Endodermal cell (in vitro differentiated cells): ENCODE measurements around the gene S1PR1. TPM values are rescaled to one million over a fixed set of nuclear protein-coding genes. Genes with fewer than 3 reads are reported as not detected.

Experiments
- DNase-seq: peaks from one replicate; pipeline ENCODE4 v3.0.0-alpha.2; 2017
- H3K27ac ChIP-seq: 2 replicates; pipeline ENCODE4 v1.5.1; 2013; ENCODE audit warnings: mild to moderate bottlenecking, low read depth, low read length, moderate library complexity
- H3K27me3 ChIP-seq: 2 replicates; pipeline ENCODE4 v1.6.1; 2013; ENCODE audit warnings: mild to moderate bottlenecking, low read length, moderate library complexity; ENCODE audit not compliant: insufficient read depth, control insufficient read depth, poor library complexity, severe bottlenecking
- H3K36me3 ChIP-seq: 2 replicates; pipeline ENCODE4 v1.7.0; 2013; ENCODE audit warnings: mild to moderate bottlenecking, low read length, moderate library complexity; ENCODE audit not compliant: control insufficient read depth, insufficient read depth
- H3K4me1 ChIP-seq: one replicate; pipeline ENCODE4 v1.7.0; 2013; ENCODE audit warnings: low read length; ENCODE audit not compliant: control insufficient read depth, insufficient read depth
- H3K4me3 ChIP-seq: 2 replicates; pipeline ENCODE4 v1.5.1; 2013; ENCODE audit warnings: mild to moderate bottlenecking, low read length, moderate library complexity
- H3K9ac ChIP-seq: 2 replicates; pipeline ENCODE4 v1.6.1; 2013; ENCODE audit warnings: mild to moderate bottlenecking, low read length, moderate library complexity; ENCODE audit not compliant: poor library complexity, severe bottlenecking; ENCODE audit errors: extremely low read depth
- H3K9me3 ChIP-seq: 2 replicates; pipeline ENCODE4 v1.6.1; 2013; ENCODE audit warnings: mild to moderate bottlenecking, low read length, moderate library complexity; ENCODE audit not compliant: control insufficient read depth
- H3K27ac Mint-ChIP-seq: 2 replicates; pipeline ENCODE4 v1.8.0; 2020; ENCODE audit warnings: mixed read lengths
- H3K27me3 Mint-ChIP-seq: 2 replicates; pipeline ENCODE4 v1.8.0; 2021; ENCODE audit warnings: mild to moderate bottlenecking, mixed read lengths; ENCODE audit not compliant: insufficient read depth
- H3K36me3 Mint-ChIP-seq: 2 replicates; pipeline ENCODE4 v1.8.0; 2020; ENCODE audit warnings: low read depth, mixed read lengths
- H3K4me1 Mint-ChIP-seq: 2 replicates; pipeline ENCODE4 v1.8.0; 2020; ENCODE audit warnings: mixed read lengths
- H3K4me3 Mint-ChIP-seq: 2 replicates; pipeline ENCODE4 v1.8.0; 2020; ENCODE audit warnings: mild to moderate bottlenecking, moderate library complexity, mixed read lengths
- H3K9me3 Mint-ChIP-seq: 2 replicates; pipeline ENCODE4 v1.8.0; 2020; ENCODE audit warnings: mild to moderate bottlenecking, mixed read lengths
- WGBS, 2 experiments: methylation state at CpG; one replicate each; pipeline versions ENCODE4 v1.1.5 to v1.1.7; 2013; ENCODE audit warnings: missing lambda C conversion rate in 2 of 2, mixed read lengths in 1 of 2; ENCODE audit not compliant: insufficient coverage in 1 of 2, insufficient read length in 1 of 2; 5-methylcytosine and 5-hydroxymethylcytosine counted together
- total RNA-seq, 2 donors: library from RNA; stranded (reverse); fragmentation: NEBNext Ultra II Directional in 1 of 2; extraction: Animal tissue kit (Norgen Biotek cat#: 25700) in 1 of 2; gene quantifications; 2 replicates in 1 of 2; 3 replicates in 1 of 2; pipeline ENCODE4 v1.2.1, GENCODE V29; 2021
- TF ChIP-seq, protein P1 (sequence below): fragments of 200-600 bp; sonication (generic); conservative IDR thresholded peaks from 2 replicates; pipeline ENCODE4 v1.5.0; 2021; ENCODE audit warnings: antibody characterized with exemption, mild to moderate bottlenecking

The S1PR1 gene
- total RNA-seq, 2 donors from 2014 or later = 0.35 to 0.53 TPM

DNA sequence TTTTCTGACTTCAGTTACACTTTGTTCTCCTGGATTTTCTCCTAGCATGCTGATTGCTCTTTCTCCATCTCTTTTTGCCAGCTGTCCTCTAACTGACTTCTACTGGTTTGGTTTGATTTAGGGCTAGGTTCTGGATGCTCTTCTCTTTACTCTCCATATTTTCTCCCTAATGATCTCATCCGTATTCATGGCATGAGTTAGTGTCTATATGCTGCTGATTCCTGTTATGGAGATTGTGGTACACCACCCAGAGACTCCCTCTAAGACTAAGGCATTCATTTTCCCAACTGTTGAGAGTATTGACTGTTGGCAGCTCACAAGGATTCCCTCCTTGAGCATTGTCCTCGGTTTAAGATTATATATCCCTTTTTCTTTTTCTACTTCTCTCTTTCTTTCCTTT lies 28.9 kb downstream of the S1PR1 start:
- no peak for DNase-seq
- H3K27me3 Mint-ChIP-seq = no peaks in the 10 kb centered on the region
- Histone ChIP-seq H3K4me1 (no peaks in the 10 kb centered on the region), H3K4me3 (no peak overlapping the region), H3K27me3 (no peaks in the 10 kb centered on the region), H3K36me3 (no peaks in the 10 kb centered on the region), H3K9ac (no peak overlapping the region), H3K9me3 (no peaks in the 10 kb centered on the region), H3K27ac (no peak overlapping the region)
- TF ChIP-seq, protein P1, sequence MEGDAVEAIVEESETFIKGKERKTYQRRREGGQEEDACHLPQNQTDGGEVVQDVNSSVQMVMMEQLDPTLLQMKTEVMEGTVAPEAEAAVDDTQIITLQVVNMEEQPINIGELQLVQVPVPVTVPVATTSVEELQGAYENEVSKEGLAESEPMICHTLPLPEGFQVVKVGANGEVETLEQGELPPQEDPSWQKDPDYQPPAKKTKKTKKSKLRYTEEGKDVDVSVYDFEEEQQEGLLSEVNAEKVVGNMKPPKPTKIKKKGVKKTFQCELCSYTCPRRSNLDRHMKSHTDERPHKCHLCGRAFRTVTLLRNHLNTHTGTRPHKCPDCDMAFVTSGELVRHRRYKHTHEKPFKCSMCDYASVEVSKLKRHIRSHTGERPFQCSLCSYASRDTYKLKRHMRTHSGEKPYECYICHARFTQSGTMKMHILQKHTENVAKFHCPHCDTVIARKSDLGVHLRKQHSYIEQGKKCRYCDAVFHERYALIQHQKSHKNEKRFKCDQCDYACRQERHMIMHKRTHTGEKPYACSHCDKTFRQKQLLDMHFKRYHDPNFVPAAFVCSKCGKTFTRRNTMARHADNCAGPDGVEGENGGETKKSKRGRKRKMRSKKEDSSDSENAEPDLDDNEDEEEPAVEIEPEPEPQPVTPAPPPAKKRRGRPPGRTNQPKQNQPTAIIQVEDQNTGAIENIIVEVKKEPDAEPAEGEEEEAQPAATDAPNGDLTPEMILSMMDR = no peak
- H3K4me3 Mint-ChIP-seq = no peak overlapping the region
- H3K27ac Mint-ChIP-seq = no peak overlapping the region
- peaks cover 18% of the 10 kb centered on the region for H3K4me1 Mint-ChIP-seq
- H3K9me3 Mint-ChIP-seq = no peaks in the 10 kb centered on the region
- 72 to 100% methylated on average over 1 to 2 of the region's 2 CpGs for WGBS, 2 experiments
- no peaks in the 10 kb centered on the region for H3K36me3 Mint-ChIP-seq

DNA sequence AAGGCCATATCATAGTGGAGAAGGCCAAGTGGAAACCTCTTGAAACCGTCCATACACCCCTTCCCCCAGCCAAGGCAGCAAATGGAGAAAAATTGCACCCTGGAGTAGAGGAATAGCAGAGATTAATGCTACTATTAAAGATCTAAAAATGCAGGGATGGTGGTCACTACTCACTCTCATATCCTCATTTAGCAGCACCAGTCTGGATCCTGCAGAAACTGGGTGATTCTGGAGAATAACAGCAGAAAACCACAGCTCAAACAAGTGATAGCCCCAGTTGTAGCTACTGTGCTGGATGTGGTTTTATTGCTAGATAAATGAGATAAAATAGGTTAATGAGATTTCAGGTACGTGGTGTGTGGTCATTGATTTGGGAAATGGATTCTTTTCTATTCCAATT lies 30.3 kb downstream of the S1PR1 start:
- Mint-ChIP-seq H3K4me3 (no peak overlapping the region), H3K27me3 (no peaks in the 10 kb centered on the region), H3K9me3 (peaks cover 7% of the 10 kb centered on the region), H3K36me3 (no peaks in the 10 kb centered on the region), H3K27ac (no peak overlapping the region), H3K4me1 (peaks cover 15% of the 10 kb centered on the region)
- Histone ChIP-seq H3K4me1 (no peaks in the 10 kb centered on the region), H3K27ac (no peak overlapping the region), H3K27me3 (no peaks in the 10 kb centered on the region), H3K9me3 (no peaks in the 10 kb centered on the region), H3K36me3 (no peaks in the 10 kb centered on the region), H3K9ac (no peak overlapping the region), H3K4me3 (no peak overlapping the region)
- 95% methylated on average over 2 of the region's 2 CpGs; no CpG with 5 or more reads in 1 of the 2 experiments for WGBS, 2 experiments
- TF ChIP-seq, protein P1 = no peak
- DNase-seq = no peak

DNA sequence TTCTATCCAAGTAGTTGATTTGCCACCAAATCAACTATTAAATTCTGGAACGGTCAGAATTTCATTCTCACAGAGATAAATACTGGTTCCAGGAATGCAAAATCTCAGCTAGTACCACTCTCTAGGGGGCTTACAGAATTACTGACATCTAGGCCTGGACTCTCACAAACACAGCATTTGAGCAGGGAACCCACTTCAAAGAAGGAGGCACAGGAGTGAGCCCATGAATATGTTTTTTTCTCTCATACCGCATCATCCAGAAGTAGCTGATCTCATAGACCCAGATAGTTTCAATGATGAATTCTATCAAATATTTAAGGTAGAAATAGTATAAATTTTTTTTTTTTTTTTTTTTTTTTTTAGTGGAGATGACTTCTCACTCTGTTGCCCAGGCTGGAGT lies 32.1 kb downstream of the S1PR1 start:
- DNase-seq = no peak

More for the DNA sequence above, 32.1 kb downstream of the S1PR1 start:
- Histone ChIP-seq H3K27me3 (no peaks in the 10 kb centered on the region), H3K36me3 (no peaks in the 10 kb centered on the region), H3K9me3 (no peaks in the 10 kb centered on the region), H3K4me3 (no peak overlapping the region), H3K9ac (no peak overlapping the region), H3K27ac (no peak overlapping the region), H3K4me1 (no peaks in the 10 kb centered on the region)
- no peaks in the 10 kb centered on the region for H3K36me3 Mint-ChIP-seq
- H3K9me3 Mint-ChIP-seq = peaks cover 7% of the 10 kb centered on the region
- no peak overlapping the region for H3K27ac Mint-ChIP-seq
- TF ChIP-seq, protein P1 = no peak
- WGBS, 2 experiments = 96% methylated on average over 2 of the region's 2 CpGs; no CpG with 5 or more reads in 1 of the 2 experiments
- H3K4me3 Mint-ChIP-seq = no peak overlapping the region
- H3K4me1 Mint-ChIP-seq = peaks cover 9% of the 10 kb centered on the region
- no peaks in the 10 kb centered on the region for H3K27me3 Mint-ChIP-seq
